ENCODE measurements around the gene ITPKC. TPM values are rescaled to one million over a fixed set of nuclear protein-coding genes. Genes with fewer than 3 reads are reported as not detected.

ITPKC gene
- total RNA-seq, 2 experiments from 2014 or later = 6.4 TPM

GRCh38 chr19:40691421-40692211 is 25.3 kb upstream of the ITPKC start:
- H3K27ac Mint-ChIP-seq = peak overlapping the region; percentile 93
- CTCF ChIA-PET = interaction anchor here (0.7 to 2.0 kb wide), 6 partner anchors 25 to 265 kb away, joined by 3 to 7 read pairs (median 4); partner anchors contain the start of gene COQ8B
- H3K4me3 Mint-ChIP-seq = peak overlapping the region; percentile 79

DNA sequence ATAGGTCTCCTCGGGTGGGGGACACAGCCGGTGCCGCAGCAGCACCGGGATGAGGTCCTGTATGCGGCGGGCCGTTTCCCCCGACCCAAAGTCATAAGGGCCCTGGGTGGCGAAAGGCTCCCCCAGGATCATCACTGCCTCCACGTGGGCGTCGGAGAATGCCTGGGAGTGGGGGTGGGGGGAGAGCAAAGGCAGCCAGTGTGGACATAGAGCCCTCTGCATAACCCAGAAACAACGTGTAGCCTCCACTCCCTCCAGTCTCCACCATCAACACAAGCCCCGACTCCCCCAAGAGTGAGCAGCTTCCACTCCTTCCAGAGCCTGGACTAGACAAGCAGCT is 24.7 kb upstream of the ITPKC start:
- DNase-seq = no peak
- Mint-ChIP-seq H3K36me3 (no peaks in the 10 kb centered on the region), H3K27ac (no peak overlapping the region), H3K4me3 (no peak overlapping the region), H3K27me3 (no peaks in the 10 kb centered on the region), H3K4me1 (ENCODE audit: low read depth) (peaks cover 4% of the 10 kb centered on the region), H3K9me3 (no peaks in the 10 kb centered on the region)
- ChIA-PET POLR2A (interaction anchor here (1.1 kb wide), 1 partner anchor 29 kb away, joined by 5 read pairs; no protein-coding TSS in a partner anchor), CTCF (interaction anchor here (0.6 to 2.0 kb wide), 2 partner anchors 58 to 128 kb away, joined by 3 to 7 read pairs; no protein-coding TSS in a partner anchor)
- intact Hi-C loops (cut with micrococcal nuclease) = no loop called here

More at GRCh38 chr19:40691421-40692211, 25.3 kb upstream of the ITPKC start:
- H3K4me1 Mint-ChIP-seq (ENCODE audit: low read depth) = peaks cover 4% of the 10 kb centered on the region
- H3K9me3 Mint-ChIP-seq = no peaks in the 10 kb centered on the region
- H3K36me3 Mint-ChIP-seq = no peaks in the 10 kb centered on the region
- POLR2A ChIA-PET = interaction anchor here (0.5 to 1.4 kb wide), 5 partner anchors 11 to 534 kb away, joined by 3 to 5 read pairs (median 4); partner anchors contain the start of gene COQ8B
- no peaks in the 10 kb centered on the region for H3K27me3 Mint-ChIP-seq
- intact Hi-C loops (cut with micrococcal nuclease) = loop anchor here (2.0 kb wide), 1 partner anchor 25 kb away; no protein-coding TSS in a partner anchor
- peak; percentile 25 for DNase-seq

GRCh38 chr19:40693150-40693788 is 23.6 kb upstream of the ITPKC start:
- ChIA-PET CTCF (interaction anchor here (0.6 to 0.7 kb wide), 2 partner anchors 30 to 458 kb away, joined by 3 to 4 read pairs; no protein-coding TSS in a partner anchor), POLR2A (no interaction called here)
- no peak for DNase-seq
- no peaks in the 10 kb centered on the region for H3K36me3 Mint-ChIP-seq
- H3K9me3 Mint-ChIP-seq = no peaks in the 10 kb centered on the region
- H3K4me3 Mint-ChIP-seq = no peak overlapping the region
- intact Hi-C loops (cut with micrococcal nuclease) = no loop called here
- H3K4me1 Mint-ChIP-seq (ENCODE audit: low read depth) = peaks cover 4% of the 10 kb centered on the region
- no peaks in the 10 kb centered on the region for H3K27me3 Mint-ChIP-seq
- no peak overlapping the region for H3K27ac Mint-ChIP-seq

DNA sequence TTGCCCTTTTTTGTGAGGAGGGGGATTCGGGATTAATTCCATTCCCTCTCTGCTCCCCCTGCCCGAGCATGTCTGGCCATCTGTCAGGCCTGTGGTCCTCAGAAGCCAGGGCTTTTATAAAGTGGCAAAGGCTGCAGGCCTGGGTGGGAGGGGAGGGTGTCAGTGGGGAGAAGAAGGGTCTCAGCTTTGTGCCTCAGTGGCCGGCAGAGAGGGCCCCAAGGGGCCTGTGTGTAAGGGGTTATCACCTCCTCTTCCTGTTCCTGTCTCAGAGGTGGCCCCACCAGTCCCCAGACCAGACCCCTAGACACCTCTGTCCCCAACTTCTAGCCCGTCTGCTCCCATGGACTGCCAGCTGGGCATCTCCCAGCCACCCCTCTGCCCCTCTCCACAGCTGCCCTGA is 23.0 kb upstream of the ITPKC start:
- Mint-ChIP-seq H3K27me3 (no peaks in the 10 kb centered on the region), H3K4me3 (no peak overlapping the region), H3K27ac (no peak overlapping the region), H3K36me3 (no peaks in the 10 kb centered on the region), H3K4me1 (ENCODE audit: low read depth) (peaks cover 4% of the 10 kb centered on the region), H3K9me3 (no peaks in the 10 kb centered on the region)
- DNase-seq = no peak
- ChIA-PET CTCF (no interaction called here), POLR2A (no interaction called here)
- intact Hi-C loops (cut with micrococcal nuclease) = no loop called here

- no peak overlapping the region for H3K4me3 Mint-ChIP-seq
- intact Hi-C loops (cut with micrococcal nuclease) = no loop called here
- H3K9me3 Mint-ChIP-seq = no peaks in the 10 kb centered on the region
- no peaks in the 10 kb centered on the region for H3K27me3 Mint-ChIP-seq
- no peak overlapping the region for H3K27ac Mint-ChIP-seq
- H3K4me1 Mint-ChIP-seq (ENCODE audit: low read depth) = peaks cover 4% of the 10 kb centered on the region
- no peak for DNase-seq
- H3K36me3 Mint-ChIP-seq = no peaks in the 10 kb centered on the region
- ChIA-PET POLR2A (no interaction called here), CTCF (no interaction called here)
Measured at GRCh38 chr19:40695881-40696280, 21.0 kb upstream of the ITPKC start.

DNA sequence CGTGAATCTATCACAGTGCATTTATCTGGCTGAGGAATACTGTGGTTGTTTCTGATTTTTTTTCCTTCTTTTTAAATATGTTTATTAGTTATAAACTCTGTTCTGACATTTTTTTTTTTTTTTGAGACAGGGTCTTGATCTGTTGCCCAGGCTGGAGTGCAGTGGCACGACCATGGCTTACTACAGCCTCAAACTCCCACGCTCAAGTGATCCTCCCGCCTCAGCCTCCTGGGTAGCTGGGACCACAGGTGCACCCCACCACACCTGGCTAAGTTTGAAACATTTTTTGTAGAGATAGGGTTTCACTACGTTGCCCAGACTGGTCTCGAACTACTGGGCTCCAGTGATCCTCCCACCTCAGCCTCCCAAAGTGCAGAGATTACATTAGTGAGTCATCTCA is 19.9 kb upstream of the ITPKC start:
- no peak overlapping the region for H3K4me3 Mint-ChIP-seq
- intact Hi-C loops (cut with micrococcal nuclease) = no loop called here
- POLR2A ChIA-PET = no interaction called here
- H3K4me1 Mint-ChIP-seq (ENCODE audit: low read depth) = no peaks in the 10 kb centered on the region
- CTCF ChIA-PET = interaction anchor here (0.7 kb wide), 1 partner anchor 137 kb away, joined by 4 read pairs; no protein-coding TSS in a partner anchor
- DNase-seq = no peak
- no peaks in the 10 kb centered on the region for H3K9me3 Mint-ChIP-seq
- H3K27me3 Mint-ChIP-seq = no peaks in the 10 kb centered on the region
- H3K27ac Mint-ChIP-seq = no peak overlapping the region
- peaks cover under 1% of the 10 kb centered on the region for H3K36me3 Mint-ChIP-seq

DNA sequence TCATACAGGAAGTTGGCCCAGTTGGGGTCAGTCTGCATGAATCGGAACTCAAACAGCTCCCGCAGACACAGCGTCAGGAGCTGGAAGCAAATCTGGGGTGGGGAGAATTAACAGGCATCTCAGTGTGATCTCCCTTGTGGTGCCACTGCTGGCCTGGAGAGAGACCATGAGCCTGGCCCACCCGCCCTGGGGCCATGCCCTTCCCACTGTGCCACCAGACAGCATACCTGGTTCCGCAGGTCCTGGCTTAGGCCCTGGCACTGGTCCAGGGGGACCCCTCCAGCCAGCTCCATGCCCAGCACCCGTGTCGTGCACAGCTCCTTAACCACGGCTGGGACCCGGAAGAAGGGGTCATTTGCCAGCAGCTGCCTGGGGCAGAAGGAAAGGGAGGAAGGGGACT is 16.8 kb upstream of the ITPKC start:
- ChIA-PET POLR2A (no interaction called here), CTCF (interaction anchor here (2.4 kb wide), 1 partner anchor 66 kb away, joined by 9 read pairs; no protein-coding TSS in a partner anchor)
- DNase-seq = no peak
- no peaks in the 10 kb centered on the region for H3K27me3 Mint-ChIP-seq
- H3K27ac Mint-ChIP-seq = no peak overlapping the region
- H3K9me3 Mint-ChIP-seq = no peaks in the 10 kb centered on the region
- H3K36me3 Mint-ChIP-seq = peaks cover 13% of the 10 kb centered on the region
- H3K4me1 Mint-ChIP-seq (ENCODE audit: low read depth) = no peaks in the 10 kb centered on the region
- intact Hi-C loops (cut with micrococcal nuclease) = no loop called here
- H3K4me3 Mint-ChIP-seq = no peak overlapping the region

GRCh38 chr19:40701758-40702157 is 15.2 kb upstream of the ITPKC start:
- CTCF ChIA-PET = interaction anchor here (2.4 kb wide), 1 partner anchor 67 kb away, joined by 9 read pairs; no protein-coding TSS in a partner anchor
- no peaks in the 10 kb centered on the region for H3K9me3 Mint-ChIP-seq
- H3K36me3 Mint-ChIP-seq = peaks cover 14% of the 10 kb centered on the region
- intact Hi-C loops (cut with micrococcal nuclease) = no loop called here
- H3K27me3 Mint-ChIP-seq = no peaks in the 10 kb centered on the region
- no peak overlapping the region for H3K27ac Mint-ChIP-seq
- no peaks in the 10 kb centered on the region for H3K4me1 Mint-ChIP-seq (ENCODE audit: low read depth)
- POLR2A ChIA-PET = no interaction called here
- no peak overlapping the region for H3K4me3 Mint-ChIP-seq
- DNase-seq = no peak

- Mint-ChIP-seq H3K27me3 (no peaks in the 10 kb centered on the region), H3K4me1 (ENCODE audit: low read depth) (no peaks in the 10 kb centered on the region), H3K27ac (no peak overlapping the region), H3K4me3 (no peak overlapping the region), H3K36me3 (peaks cover 14% of the 10 kb centered on the region), H3K9me3 (no peaks in the 10 kb centered on the region)
- intact Hi-C loops (cut with micrococcal nuclease) = no loop called here
- DNase-seq = no peak
- CTCF ChIA-PET = no interaction called here
- POLR2A ChIA-PET = interaction anchor here (1.0 kb wide), 1 partner anchor 11 kb away, joined by 3 read pairs; no protein-coding TSS in a partner anchor
Measured at GRCh38 chr19:40702337-40703012, 14.4 kb upstream of the ITPKC start.

DNA sequence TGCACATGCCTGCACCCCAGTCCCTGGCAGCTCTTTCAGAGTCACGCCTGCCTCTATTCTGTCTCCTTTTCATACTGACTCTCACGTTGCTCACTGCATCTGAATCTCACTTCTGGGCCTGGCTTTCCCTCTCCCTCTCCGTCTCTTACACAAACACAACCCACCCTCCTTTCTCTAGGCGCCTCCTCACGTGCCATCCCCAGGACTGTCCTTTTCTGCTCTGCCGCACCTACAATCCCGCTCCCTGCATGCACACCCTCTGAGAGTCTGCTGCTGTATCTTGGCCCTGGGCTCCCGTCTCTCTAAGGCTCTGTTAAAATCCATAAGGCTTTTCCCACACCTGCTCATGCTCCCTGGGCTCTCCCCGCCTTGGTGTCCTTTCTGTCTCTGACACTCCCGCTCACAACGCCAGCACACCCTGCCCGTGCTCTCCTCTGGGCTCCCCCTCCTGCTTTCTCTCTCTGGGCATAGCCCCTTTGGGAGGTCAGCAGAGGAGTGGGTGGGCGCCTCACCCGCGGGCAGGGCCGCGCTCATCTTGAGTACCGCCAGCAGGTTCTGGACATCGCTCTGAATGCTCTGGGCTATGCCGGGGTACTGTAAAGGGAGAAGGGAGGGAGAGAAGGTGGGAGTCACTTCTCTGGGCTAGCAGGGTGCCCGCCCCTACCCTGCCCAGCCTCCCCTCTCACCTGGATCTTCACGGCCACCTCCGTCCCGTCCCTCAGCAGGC is 13.7 kb upstream of the ITPKC start:
- Mint-ChIP-seq H3K4me1 (ENCODE audit: low read depth) (no peaks in the 10 kb centered on the region), H3K27ac (no peak overlapping the region), H3K27me3 (no peaks in the 10 kb centered on the region), H3K36me3 (peaks cover 14% of the 10 kb centered on the region), H3K4me3 (no peak overlapping the region), H3K9me3 (no peaks in the 10 kb centered on the region)
- ChIA-PET CTCF (no interaction called here), POLR2A (interaction anchor here (1.0 to 1.2 kb wide), 2 partner anchors 12 to 13 kb away, joined by 3 read pairs; partner anchors contain the start of gene NUMBL)
- DNase-seq = no peak
- intact Hi-C loops (cut with micrococcal nuclease) = no loop called here

DNA sequence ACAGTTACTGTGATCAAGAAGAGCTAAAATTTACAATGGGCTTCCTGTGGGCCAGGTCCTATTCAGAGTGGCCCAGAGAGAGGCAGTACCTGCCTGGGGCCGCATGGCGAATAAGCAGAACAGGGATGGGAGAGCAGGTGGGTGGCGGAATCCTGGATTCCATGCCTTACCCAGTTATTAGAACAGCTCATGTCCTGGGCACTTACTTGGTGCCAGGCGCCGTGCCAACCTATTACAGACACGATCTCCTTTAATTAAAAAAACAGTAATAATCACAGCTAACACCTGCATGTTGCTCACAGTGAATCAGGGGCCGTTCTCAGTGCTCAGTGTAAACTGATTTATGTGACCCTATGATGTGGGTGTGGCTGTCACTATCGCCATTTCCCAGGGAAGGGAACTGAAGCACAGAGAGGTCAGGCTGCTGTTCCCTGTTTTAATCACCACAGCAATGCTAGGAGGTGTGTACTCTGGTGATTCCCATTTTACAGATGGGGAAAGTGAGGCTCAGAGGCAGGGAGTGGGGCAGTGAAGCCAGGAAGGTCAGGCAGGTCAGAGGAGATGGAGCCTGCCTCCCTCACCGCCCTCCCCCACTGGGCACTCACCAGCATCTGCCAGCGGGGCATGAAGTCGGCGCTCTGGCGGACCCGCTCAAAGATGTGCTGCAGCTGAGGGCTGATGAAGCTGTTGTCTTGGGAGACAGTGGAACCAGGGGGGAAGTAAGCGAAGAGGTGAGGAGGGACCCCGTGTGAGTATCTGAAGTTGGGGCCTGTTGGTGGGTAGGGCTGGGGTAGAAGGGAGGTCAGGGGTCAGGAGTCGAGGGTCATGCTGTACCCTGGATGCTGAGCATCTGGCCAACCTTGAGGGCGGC is 12.2 kb upstream of the ITPKC start:
- no peaks in the 10 kb centered on the region for H3K9me3 Mint-ChIP-seq
- H3K27me3 Mint-ChIP-seq = no peaks in the 10 kb centered on the region
- CTCF ChIA-PET = no interaction called here
- H3K4me1 Mint-ChIP-seq (ENCODE audit: low read depth) = no peaks in the 10 kb centered on the region
- DNase-seq = no peak
- POLR2A ChIA-PET = interaction anchor here (1.2 kb wide), 1 partner anchor 14 kb away, joined by 3 read pairs; the partner anchor contains the start of gene NUMBL
- no peak overlapping the region for H3K27ac Mint-ChIP-seq
- intact Hi-C loops (cut with micrococcal nuclease) = no loop called here
- peaks cover 20% of the 10 kb centered on the region for H3K36me3 Mint-ChIP-seq
- no peak overlapping the region for H3K4me3 Mint-ChIP-seq

Data from activated CD4-positive, alpha-beta memory T cell treated with anti-CD3 and anti-CD28 coated beads for 36 hours (primary cell).